ENCODE measurements around the gene CCDC137.

Gene CCDC137

DNA sequence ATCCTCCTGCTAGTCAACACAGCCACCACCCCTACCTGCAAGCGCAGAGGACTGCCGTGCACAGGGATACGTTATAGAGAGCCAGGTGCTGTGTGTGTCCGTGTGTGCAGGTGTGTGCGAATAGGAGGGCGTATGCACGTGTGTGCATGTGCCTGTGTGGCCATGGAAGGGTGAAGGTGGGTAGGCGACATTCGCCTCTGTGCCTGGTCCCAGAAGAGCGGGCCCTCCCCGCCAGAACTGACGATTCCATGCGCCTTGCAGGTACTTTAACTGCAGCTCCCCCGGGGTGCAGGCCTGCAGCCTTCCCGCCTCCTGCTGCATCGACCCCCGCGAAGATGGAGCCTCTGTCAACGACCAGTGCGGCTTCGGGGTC is 18.9 kb upstream of the CCDC137 start:
- H3K4me3 ChIP-seq (ENCODE audit: low read length) = no peak overlapping the region
- H3K9me3 ChIP-seq (replicated peaks; ENCODE audit: insufficient read depth, low read length) = no peaks in the 10 kb centered on the region
- H3K4me2 ChIP-seq (ENCODE audit: low read depth, low read length) = no peak overlapping the region
- no peak overlapping the region for H3K9ac ChIP-seq (ENCODE audit: low read length)
- no peaks in the 10 kb centered on the region for H4K20me1 ChIP-seq (ENCODE audit: insufficient read depth, low read length)
- H3K36me3 ChIP-seq (replicated peaks; ENCODE audit: insufficient read depth, low read length) = no peaks in the 10 kb centered on the region
- no peaks in the 10 kb centered on the region for H3K9me2 ChIP-seq (replicated peaks; ENCODE audit: insufficient read depth, low read length)
- H3K4me1 ChIP-seq (ENCODE audit: low read length) = no peaks in the 10 kb centered on the region
- H3K79me2 ChIP-seq (ENCODE audit: low read length) = no peaks in the 10 kb centered on the region
- TF ChIP-seq CTCF (IDR thresholded peaks at IDR 0.05; ENCODE audit: low read length) = no peak
- no peak for TF ChIP-seq EZH2phosphoT487 (IDR thresholded peaks at IDR 0.05; ENCODE audit: low read length)
- TF ChIP-seq EZH2 (optimal IDR thresholded peaks at IDR 0.05; ENCODE audit: low read depth, low read length) = no peak
- H3K27ac ChIP-seq (ENCODE audit: low read length) = no peak overlapping the region
- H2AFZ ChIP-seq (ENCODE audit: low read length) = no peak overlapping the region
- no peak for DNase-seq
- H3K27me3 ChIP-seq (replicated peaks; ENCODE audit: insufficient read depth, low read length) = peaks cover 23% of the 10 kb centered on the region
- no peaks in the 10 kb centered on the region for H3F3A ChIP-seq (ENCODE audit: insufficient read depth, low read length)

GRCh38 chr17:81648013-81648706 is 18.4 kb upstream of the CCDC137 start:
- no peak for DNase-seq
- Histone ChIP-seq H3K9me2 (replicated peaks; ENCODE audit: insufficient read depth, low read length) (no peaks in the 10 kb centered on the region), H3K4me2 (ENCODE audit: low read depth, low read length) (no peak overlapping the region), H3K9ac (ENCODE audit: low read length) (no peak overlapping the region), H3K9me3 (replicated peaks; ENCODE audit: insufficient read depth, low read length) (no peaks in the 10 kb centered on the region), H2AFZ (ENCODE audit: low read length) (no peak overlapping the region), H3K36me3 (replicated peaks; ENCODE audit: insufficient read depth, low read length) (no peaks in the 10 kb centered on the region), H4K20me1 (ENCODE audit: insufficient read depth, low read length) (no peaks in the 10 kb centered on the region), H3F3A (ENCODE audit: insufficient read depth, low read length) (no peaks in the 10 kb centered on the region), H3K27me3 (replicated peaks; ENCODE audit: insufficient read depth, low read length) (peaks cover 23% of the 10 kb centered on the region), H3K4me3 (ENCODE audit: low read length) (no peak overlapping the region), H3K79me2 (ENCODE audit: low read length) (no peaks in the 10 kb centered on the region), H3K4me1 (ENCODE audit: low read length) (no peaks in the 10 kb centered on the region), H3K27ac (ENCODE audit: low read length) (no peak overlapping the region)
- TF ChIP-seq EZH2 (optimal IDR thresholded peaks at IDR 0.05; ENCODE audit: low read depth, low read length) = no peak
- TF ChIP-seq CTCF (IDR thresholded peaks at IDR 0.05; ENCODE audit: low read length) = no peak
- TF ChIP-seq EZH2phosphoT487 (IDR thresholded peaks at IDR 0.05; ENCODE audit: low read length) = no peak

DNA sequence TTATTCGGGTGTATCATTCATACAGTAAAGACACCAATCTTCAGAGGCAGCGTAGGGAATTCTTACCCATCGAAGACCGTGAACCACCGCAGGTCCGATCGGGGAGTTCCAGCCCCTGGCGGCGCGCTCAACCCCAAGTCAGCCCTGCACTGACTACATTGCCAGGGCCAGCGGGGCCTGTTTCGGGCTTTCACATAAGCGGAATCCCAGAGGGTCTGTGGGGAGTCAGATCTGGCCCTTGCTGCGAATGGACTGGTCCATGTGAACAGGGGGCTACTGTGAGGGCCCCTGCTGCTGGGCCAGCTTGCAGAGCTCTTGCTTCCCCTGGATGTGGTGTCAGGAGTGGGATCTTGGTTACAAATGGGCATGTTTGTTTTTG is 17.8 kb upstream of the CCDC137 start:
- Histone ChIP-seq H3K9me2 (replicated peaks; ENCODE audit: insufficient read depth, low read length) (no peaks in the 10 kb centered on the region), H3K27ac (ENCODE audit: low read length) (no peak overlapping the region), H3K4me1 (ENCODE audit: low read length) (no peaks in the 10 kb centered on the region), H3K27me3 (replicated peaks; ENCODE audit: insufficient read depth, low read length) (peaks cover 23% of the 10 kb centered on the region), H3K9ac (ENCODE audit: low read length) (no peak overlapping the region), H4K20me1 (ENCODE audit: insufficient read depth, low read length) (no peaks in the 10 kb centered on the region), H3K79me2 (ENCODE audit: low read length) (no peaks in the 10 kb centered on the region), H3K9me3 (replicated peaks; ENCODE audit: insufficient read depth, low read length) (no peaks in the 10 kb centered on the region), H2AFZ (ENCODE audit: low read length) (no peak overlapping the region), H3F3A (ENCODE audit: insufficient read depth, low read length) (no peaks in the 10 kb centered on the region), H3K4me2 (ENCODE audit: low read depth, low read length) (no peak overlapping the region), H3K4me3 (ENCODE audit: low read length) (no peak overlapping the region), H3K36me3 (replicated peaks; ENCODE audit: insufficient read depth, low read length) (no peaks in the 10 kb centered on the region)
- no peak for DNase-seq
- no peak for TF ChIP-seq CTCF (IDR thresholded peaks at IDR 0.05; ENCODE audit: low read length)
- TF ChIP-seq EZH2 (optimal IDR thresholded peaks at IDR 0.05; ENCODE audit: low read depth, low read length) = no peak
- TF ChIP-seq EZH2phosphoT487 (IDR thresholded peaks at IDR 0.05; ENCODE audit: low read length) = no peak
